A673 (cell line): ENCODE measurements around the gene OS9. TPM values are rescaled to one million over a fixed set of nuclear protein-coding genes. Genes with fewer than 3 reads are reported as not detected.
A peak's percentile ranks its signal among the peaks of the same experiment; 100 is the strongest.

Experiments
- BruUV-seq: library from RNA; stranded (reverse); fragments of 400-500 nt; replicated peaks from 2 replicates; lab custom pipeline; 2021; lab: Mats Ljungman, UMichigan
- CTCF ChIA-PET: fragments of 300-600 bp; sonication (Branson Sonifier 250); formaldehyde crosslinking; loops from one replicate; lab custom pipeline; 2022; ENCODE audit warnings: antibody characterized with exemption; lab: Charles Lee
- POLR2A ChIA-PET: fragments of 300-600 bp; sonication (Branson Sonifier 250); formaldehyde crosslinking; loops from one replicate; lab custom pipeline; 2022; ENCODE audit warnings: antibody characterized with exemption; ENCODE audit not compliant: low non-redundant PET; lab: Charles Lee
- DNase-seq: peaks from one replicate; pipeline ENCODE4 v3.0.0-alpha.2; 2015; ENCODE audit warnings: low spot score
- H3K27ac ChIP-seq: fragments of 200-600 bp; sonication (generic); 2 replicates; pipeline ENCODE4 v1.5.1; 2016; ENCODE audit warnings: mixed run types, low read depth, mild to moderate bottlenecking, mixed read lengths, antibody characterized with exemption, low read length; ENCODE audit not compliant: poor library complexity, severe bottlenecking
- H3K27me3 ChIP-seq: fragments of 200-600 bp; sonication (generic); replicated peaks from 2 replicates; pipeline ENCODE4 v1.6.1; 2017; ENCODE audit warnings: mixed run types, low read depth, mild to moderate bottlenecking, mixed read lengths, antibody characterized with exemption, low read length; ENCODE audit not compliant: insufficient read depth, poor library complexity
- H3K36me3 ChIP-seq: fragments of 200-600 bp; sonication (generic); 2 replicates; pipeline ENCODE4 v1.6.1; 2016; ENCODE audit warnings: mixed run types, mild to moderate bottlenecking, mixed read lengths, antibody characterized with exemption, low read length; ENCODE audit not compliant: insufficient read depth, poor library complexity, severe bottlenecking
- H3K4me1 ChIP-seq: fragments of 200-600 bp; sonication (generic); 2 replicates; pipeline ENCODE4 v1.6.1; 2017; ENCODE audit warnings: mixed run types, mild to moderate bottlenecking, mixed read lengths, antibody characterized with exemption, low read length; ENCODE audit not compliant: insufficient read depth, poor library complexity, severe bottlenecking
- H3K4me3 ChIP-seq: fragments of 200-600 bp; sonication (generic); 2 replicates; pipeline ENCODE4 v1.5.1; 2016; ENCODE audit warnings: low read depth, mixed run types, mild to moderate bottlenecking, mixed read lengths, low read length; ENCODE audit not compliant: poor library complexity, severe bottlenecking
- H3K9me3 ChIP-seq: fragments of 200-600 bp; sonication (generic); 2 replicates; pipeline ENCODE4 v1.6.1; 2016; ENCODE audit warnings: mixed run types, low read depth, mild to moderate bottlenecking, mixed read lengths, antibody characterized with exemption, low read length; ENCODE audit not compliant: poor library complexity, severe bottlenecking
- EZH2 ChIP-seq: fragments of 200-600 bp; sonication (generic); IDR thresholded peaks from 2 replicates; pipeline ENCODE4 v1.6.1; 2017; ENCODE audit warnings: borderline replicate concordance, low read depth, mild to moderate bottlenecking, mixed read lengths, antibody characterized with exemption, low read length; ENCODE audit not compliant: poor library complexity, severe bottlenecking
- intact Hi-C: fragments of 100-400 bp; cut with micrococcal nuclease; formaldehyde crosslinking; loops from one replicate; pipeline ENCODE4 v1.10.0; 2022; ENCODE audit not compliant: unreplicated experiment
- total RNA-seq: library from RNA; stranded (reverse); gene quantifications from 2 replicates; pipeline ENCODE4 v1.2.3, GENCODE V29; 2021
- TF ChIP-seq, protein P1 (sequence below): fragments of 300-800, 200-600 bp; sonication (generic); conservative IDR thresholded peaks from 2 replicates; pipeline ENCODE4 v1.5.1; 2017; ENCODE audit warnings: low read depth, mild to moderate bottlenecking, antibody characterized with exemption, low read length, moderate library complexity, mixed read lengths

OS9 gene
- total RNA-seq, 1 experiment from 2014 or later: 142 TPM

DNA sequence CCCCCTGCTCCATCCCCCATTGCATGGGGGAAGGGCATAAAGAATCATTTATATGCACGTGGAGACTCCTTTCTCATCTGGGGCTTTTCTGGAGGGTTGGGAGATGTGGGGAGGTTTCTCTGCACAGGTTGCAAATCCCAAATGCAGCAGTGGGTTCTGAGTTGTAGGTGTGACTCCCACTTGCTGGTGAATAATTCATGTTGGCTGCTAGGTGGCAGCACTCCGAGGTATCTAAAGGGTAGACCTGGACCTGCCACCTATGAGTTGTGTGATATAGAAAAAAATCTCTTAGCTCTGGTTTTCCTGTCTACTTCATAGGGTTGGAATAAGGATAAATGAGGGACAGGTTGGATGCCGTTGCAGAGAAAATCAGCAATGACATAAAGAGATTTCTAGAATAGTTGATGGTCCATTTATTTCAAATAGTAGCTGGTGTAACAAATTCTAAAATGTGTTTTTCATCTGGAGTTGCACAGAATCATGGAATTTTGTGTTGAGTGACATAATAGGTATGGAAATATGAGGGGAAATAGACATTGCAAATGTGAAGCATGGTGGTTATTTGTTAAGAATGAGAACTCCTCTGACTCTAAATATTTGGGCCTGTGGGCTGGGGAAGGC is 65.5 kb downstream of the OS9 start:
- no TSS peak for BruUV-seq
- intact Hi-C loops: no loop called here
- DNase-seq: no peak

DNA sequence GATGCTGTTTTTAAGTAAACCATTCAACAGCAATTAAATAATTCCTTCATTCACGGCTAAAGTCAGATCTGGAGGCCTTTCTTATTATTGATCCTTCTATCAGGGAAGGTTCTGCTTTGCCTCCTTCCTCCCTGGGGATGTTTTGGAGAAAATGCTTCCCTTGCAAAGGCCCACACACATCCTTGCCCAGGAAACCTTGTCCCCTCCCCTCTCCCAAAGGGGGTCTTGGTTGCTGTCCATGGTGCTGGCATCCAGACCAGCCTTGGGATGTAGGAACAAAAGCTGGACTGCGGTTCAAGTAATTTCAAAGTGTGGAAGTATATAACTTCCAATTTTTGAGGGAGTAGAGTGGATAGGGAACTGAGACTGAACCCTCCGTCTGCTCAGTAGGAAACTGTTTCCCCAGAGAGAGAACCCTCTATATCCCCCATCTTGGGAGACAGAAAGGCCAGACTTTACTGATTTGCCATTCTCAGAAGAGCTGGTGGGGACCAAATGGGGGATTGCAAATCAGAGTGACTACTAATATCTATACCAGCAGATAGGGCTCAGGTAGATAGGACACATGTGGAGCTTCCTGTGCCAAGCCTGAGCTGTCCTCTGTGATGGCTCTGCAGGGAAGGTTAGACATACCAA is 66.5 kb downstream of the OS9 start:
- intact Hi-C loops: no loop called here
- no peak for DNase-seq
- Histone ChIP-seq H3K27ac (no peak overlapping the region), H3K36me3 (peaks cover 6% of the 10 kb centered on the region), H3K9me3 (no peaks in the 10 kb centered on the region), H3K4me3 (no peak overlapping the region), H3K27me3 (peaks cover 17% of the 10 kb centered on the region), H3K4me1 (peaks cover 17% of the 10 kb centered on the region)
- POLR2A ChIA-PET: no interaction called here
- BruUV-seq: no TSS peak
- CTCF ChIA-PET: no interaction called here
- TF ChIP-seq, protein P1, sequence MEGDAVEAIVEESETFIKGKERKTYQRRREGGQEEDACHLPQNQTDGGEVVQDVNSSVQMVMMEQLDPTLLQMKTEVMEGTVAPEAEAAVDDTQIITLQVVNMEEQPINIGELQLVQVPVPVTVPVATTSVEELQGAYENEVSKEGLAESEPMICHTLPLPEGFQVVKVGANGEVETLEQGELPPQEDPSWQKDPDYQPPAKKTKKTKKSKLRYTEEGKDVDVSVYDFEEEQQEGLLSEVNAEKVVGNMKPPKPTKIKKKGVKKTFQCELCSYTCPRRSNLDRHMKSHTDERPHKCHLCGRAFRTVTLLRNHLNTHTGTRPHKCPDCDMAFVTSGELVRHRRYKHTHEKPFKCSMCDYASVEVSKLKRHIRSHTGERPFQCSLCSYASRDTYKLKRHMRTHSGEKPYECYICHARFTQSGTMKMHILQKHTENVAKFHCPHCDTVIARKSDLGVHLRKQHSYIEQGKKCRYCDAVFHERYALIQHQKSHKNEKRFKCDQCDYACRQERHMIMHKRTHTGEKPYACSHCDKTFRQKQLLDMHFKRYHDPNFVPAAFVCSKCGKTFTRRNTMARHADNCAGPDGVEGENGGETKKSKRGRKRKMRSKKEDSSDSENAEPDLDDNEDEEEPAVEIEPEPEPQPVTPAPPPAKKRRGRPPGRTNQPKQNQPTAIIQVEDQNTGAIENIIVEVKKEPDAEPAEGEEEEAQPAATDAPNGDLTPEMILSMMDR: no peak
- TF ChIP-seq EZH2: no peak

More for the DNA sequence above, 65.5 kb downstream of the OS9 start:
- peaks cover 9% of the 10 kb centered on the region for H3K4me1 ChIP-seq
- POLR2A ChIA-PET: interaction anchor here (0.6 kb wide), 1 partner anchor 15 kb away, joined by 9 read pairs; the partner anchor contains the start of gene TSPAN31
- CTCF ChIA-PET: no interaction called here
- H3K27ac ChIP-seq: no peak overlapping the region
- peaks cover 6% of the 10 kb centered on the region for H3K36me3 ChIP-seq
- H3K9me3 ChIP-seq: no peaks in the 10 kb centered on the region
- TF ChIP-seq EZH2: no peak
- TF ChIP-seq, protein P1: peak; percentile 50
- H3K27me3 ChIP-seq: peaks cover 7% of the 10 kb centered on the region
- no peak overlapping the region for H3K4me3 ChIP-seq

DNA sequence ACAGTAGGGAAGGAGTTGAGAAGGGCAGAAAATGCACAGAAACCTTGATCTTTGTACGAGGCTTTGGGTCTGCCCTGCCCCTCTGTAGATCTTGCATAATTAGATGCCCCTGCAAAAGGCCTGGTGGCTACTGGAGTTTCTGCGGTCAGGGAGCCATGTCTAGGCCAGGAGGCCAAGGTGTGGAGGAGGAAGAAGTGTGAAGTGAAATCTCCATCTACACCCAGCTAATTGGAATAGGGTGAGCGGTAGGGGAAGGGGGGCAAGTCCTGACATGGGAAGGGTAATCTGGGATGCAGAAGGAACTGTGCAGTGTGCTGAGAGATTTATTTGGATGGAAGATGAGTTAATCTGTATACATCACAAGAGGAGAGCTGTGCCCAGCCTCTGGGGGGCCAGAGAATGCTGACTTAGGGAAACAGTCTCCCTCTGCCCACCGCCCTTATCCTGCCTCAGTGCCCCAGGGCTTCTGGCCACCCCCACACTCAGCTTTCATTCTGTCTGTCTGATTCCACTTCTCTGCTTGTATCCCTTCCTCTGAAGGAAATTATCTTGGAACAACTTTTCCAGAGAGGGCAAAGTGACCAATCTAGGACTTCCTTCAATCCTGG is 67.6 kb downstream of the OS9 start:
- intact Hi-C loops: no loop called here
- no peak overlapping the region for H3K4me3 ChIP-seq
- no peak overlapping the region for H3K27ac ChIP-seq
- H3K36me3 ChIP-seq: peaks cover 6% of the 10 kb centered on the region
- no TSS peak for BruUV-seq
- H3K9me3 ChIP-seq: no peaks in the 10 kb centered on the region
- CTCF ChIA-PET: no interaction called here
- peaks cover 27% of the 10 kb centered on the region for H3K27me3 ChIP-seq
- H3K4me1 ChIP-seq: peaks cover 20% of the 10 kb centered on the region
- TF ChIP-seq, protein P1: no peak
- TF ChIP-seq EZH2: no peak
- no peak for DNase-seq
- POLR2A ChIA-PET: no interaction called here
